SHP77 (cell line): ENCODE data around the gene EVL.
A peak's percentile ranks its signal among the peaks of the same experiment; 100 is the strongest.
"Not testable (repeated sequence)": the region's sequence is repeated elsewhere in the genome, so short reads cannot be mapped to it uniquely, and the experiment has no call there.

Experiments
- DNase-seq, 2 experiments: peaks; one replicate each; lab custom pipeline; 2025; lab: John Stamatoyannopoulos, UW

Gene EVL

GRCh38 chr14:100172811-100173210 is 107.6 kb downstream of the EVL start:
- no peak for DNase-seq

DNA sequence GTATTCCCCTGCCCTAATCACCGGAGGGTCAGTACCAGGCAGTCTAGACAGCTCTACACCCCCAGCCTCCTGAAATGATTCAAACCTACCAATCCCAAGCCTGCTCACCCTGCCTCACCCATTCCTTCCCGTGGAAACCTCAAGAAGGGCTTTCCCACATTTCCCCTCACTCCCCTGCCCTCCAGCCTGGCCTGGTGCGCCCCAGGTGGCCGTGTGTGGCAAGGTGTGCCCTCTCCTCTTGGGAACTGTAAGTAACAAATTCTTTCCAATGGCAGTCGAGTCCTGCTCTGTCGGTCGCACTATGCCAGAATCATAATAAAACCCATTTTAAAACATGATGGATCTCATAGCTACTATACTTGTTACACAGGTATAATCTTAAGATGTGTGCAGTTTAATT is 108.1 kb downstream of the EVL start:
- DNase-seq: no peak

- no peak for DNase-seq
Measured at GRCh38 chr14:100176811-100177327, 111.6 kb downstream of the EVL start.

- no peak for DNase-seq
Measured at GRCh38 chr14:100178691-100179090, 113.5 kb downstream of the EVL start.

GRCh38 chr14:100180671-100181070 is 115.4 kb downstream of the EVL start:
- not testable (repeated sequence) for DNase-seq

DNA sequence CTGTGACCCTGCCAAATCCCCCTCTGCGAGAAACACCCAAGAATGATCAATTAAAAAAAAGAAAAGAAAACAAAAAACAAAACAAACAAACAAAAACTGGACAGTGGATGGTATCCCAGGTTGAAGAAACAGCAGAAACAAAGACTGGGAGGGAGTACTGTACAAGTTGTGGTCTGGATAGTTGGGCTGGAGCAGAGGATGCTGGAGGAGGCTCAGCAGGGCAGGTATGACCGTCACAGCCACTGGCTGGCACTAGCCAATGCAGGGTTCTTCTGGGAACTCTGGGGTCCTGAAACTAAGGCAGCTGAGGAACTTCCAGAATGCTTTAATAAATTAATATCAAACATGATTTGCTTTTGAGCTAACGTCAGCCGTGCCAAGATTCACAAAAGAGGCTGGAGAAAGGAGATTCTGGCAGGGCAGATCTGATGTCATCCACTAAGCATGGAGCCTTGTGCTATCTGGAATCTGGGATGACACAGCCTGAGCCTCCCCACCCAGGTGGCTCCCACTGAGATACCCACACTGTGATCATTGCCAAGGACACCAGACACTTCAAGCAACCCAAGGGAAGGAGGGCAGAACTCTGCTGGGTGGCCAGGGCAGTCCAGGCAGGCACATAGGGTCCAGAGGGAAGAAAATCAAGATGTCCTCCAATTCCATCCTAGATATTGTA is 116.8 kb downstream of the EVL start:
- not testable (repeated sequence) for DNase-seq

- DNase-seq: no peak
Measured at GRCh38 chr14:100187247-100187833, 122.1 kb downstream of the EVL start.

GRCh38 chr14:100188392-100189030 is 123.3 kb downstream of the EVL start:
- DNase-seq: no peak

- no peak for DNase-seq
Measured at GRCh38 chr14:100190126-100190525, 124.9 kb downstream of the EVL start.

DNA sequence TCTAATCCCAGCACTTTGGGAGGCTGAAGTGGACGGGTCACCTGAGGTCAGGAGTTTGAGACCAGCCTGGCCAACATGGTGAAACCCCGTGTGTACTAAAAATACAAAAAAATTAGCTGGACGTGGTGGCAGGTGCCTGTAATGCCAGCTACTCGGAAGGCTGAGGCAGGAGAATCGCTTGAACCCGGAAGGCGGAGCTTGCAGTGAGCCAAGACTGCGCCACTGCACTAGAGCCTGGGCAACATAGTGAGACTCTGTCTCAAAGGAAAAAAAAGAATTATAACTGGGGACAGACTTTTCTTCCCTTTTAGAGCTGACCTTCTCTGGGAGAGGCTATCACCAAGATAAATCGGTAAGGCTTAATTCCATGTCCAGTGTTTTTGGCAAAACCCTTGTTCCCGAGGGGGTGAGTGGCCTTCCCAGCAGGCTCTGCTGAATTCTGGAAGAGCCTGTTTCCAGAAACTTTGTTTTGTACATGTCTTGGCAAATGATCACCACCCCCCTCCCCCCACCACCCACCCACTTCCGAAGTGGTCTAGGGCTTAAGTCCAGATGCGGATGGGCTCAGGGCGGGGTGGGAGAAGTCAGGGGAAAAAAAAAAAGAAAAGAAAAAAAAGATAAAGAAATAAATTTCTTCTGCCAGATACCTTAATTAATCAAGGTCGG is 126.5 kb downstream of the EVL start:
- DNase-seq: no peak

GRCh38 chr14:100192250-100192671 is 127.0 kb downstream of the EVL start:
- DNase-seq: no peak

GRCh38 chr14:100192672-100193416 is 127.6 kb downstream of the EVL start:
- DNase-seq: peak; percentile 95 to 96
